ENCODE measurements around the gene ARL6IP5. TPM values are rescaled to one million over a fixed set of nuclear protein-coding genes. Genes with fewer than 3 reads are reported as not detected.

The ARL6IP5 gene
- 49.5 and 78.6 TPM in 2 replicates for total RNA-seq

GRCh38 chr3:69084326-69085167, at the start of gene ARL6IP5:
Gene ARL6IP5 (plus strand): TSS chr3:69084937. CDS start chr3:69085048, 111 bp downstream.

GRCh38 chr3:69051756-69052471, 32.8 kb upstream of the ARL6IP5 start, which contains the start of gene TMF1:
Gene TMF1 (minus strand): TSS chr3:69052333. CDS start chr3:69052086, 247 bp downstream.

GRCh38 chr3:69080233-69080920, 4.4 kb upstream of the ARL6IP5 start, which contains the start of gene UBA3:
Gene UBA3 (minus strand): TSS chr3:69080365. CDS start chr3:69080353, 12 bp downstream.

GRCh38 chr3:69122403-69122802, 37.7 kb downstream of the ARL6IP5 start, which contains the start of gene LMOD3:
Gene LMOD3 (minus strand): TSS chr3:69122595. CDS start chr3:69122386, 209 bp downstream.

Small RNA genes lying within 50 kb of the gene (small RNA-seq; reads per million reads assigned to genes)
- 0.68 reads per million, percentile 30 among the genes with 10 or more reads in this experiment for gene MIR3136 (ENCODE audit: low replicate concordance)

Other genes starting within 250 kb of the ARL6IP5 start
- gene TAFA4, start 152.4 kb upstream of the ARL6IP5 start, total RNA-seq = not detected in 2 replicates
- 16.2 and 52.8 TPM in 2 replicates for gene EOGT, start 71.3 kb upstream of the ARL6IP5 start, total RNA-seq
- 47.7 and 49.0 TPM in 2 replicates for gene TMF1, start 32.6 kb upstream of the ARL6IP5 start, total RNA-seq
- 40.3 and 69.6 TPM in 2 replicates for gene UBA3, start 4.6 kb upstream of the ARL6IP5 start, total RNA-seq
- not detected in 2 replicates for gene LMOD3, start 37.7 kb downstream of the ARL6IP5 start, total RNA-seq

Data from placental pericyte (primary cell).